Gastroesophageal sphincter (tissue), 4 donors: ENCODE data around the gene FAM9C. TPM values are rescaled to one million over a fixed set of nuclear protein-coding genes. Genes with fewer than 3 reads are reported as not detected.

Source experiments
- ATAC-seq: fragments of 150-250 bp; one replicate; pipeline ENCODE4 v1.9.1; 2016; ENCODE audit warnings: mild to moderate bottlenecking, moderate library complexity
- H3K27ac ChIP-seq, 4 donors: fragments of 200-600 bp; sonication (generic) in 3 of 4; 1 replicate in 3 of 4; 2 replicates in 1 of 4; pipeline ENCODE4 v1.5.1; 2016 to 2019
- H3K27me3 ChIP-seq: fragments of 200-600 bp; sonication (generic); one replicate; pipeline ENCODE4 v1.5.1; 2019
- H3K36me3 ChIP-seq, 2 donors: fragments of 200-600 bp; sonication (generic); one replicate each; pipeline ENCODE4 v1.5.1; 2019; ENCODE audit warnings: control low read depth in 1 of 2
- H3K4me1 ChIP-seq, 3 donors: fragments of 200-600 bp; sonication (generic); 1 replicate in 2 of 3; 2 replicates in 1 of 3; pipeline ENCODE4 v1.5.1; 2016 to 2019; ENCODE audit warnings: control low read depth in 2 of 3
- H3K4me3 ChIP-seq, 2 donors: fragments of 200-600 bp; sonication (generic); one replicate each; pipeline ENCODE4 v1.5.1; 2019; ENCODE audit warnings: mild to moderate bottlenecking in 1 of 2, moderate library complexity in 1 of 2
- H3K9me3 ChIP-seq, 3 donors: fragments of 200-600 bp; sonication (generic); one replicate each; pipeline ENCODE4 v1.5.1; 2017 to 2019; ENCODE audit warnings: control low read depth in 2 of 3
- EP300 ChIP-seq: sonication (generic); formaldehyde crosslinking; IDR thresholded peaks from one replicate; pipeline ENCODE4 v1.6.1; 2017; ENCODE audit warnings: antibody characterized with exemption, mild to moderate bottlenecking
- POLR2A ChIP-seq, 2 donors: fragments of 450-650 bp; IDR thresholded peaks; one replicate each; pipeline ENCODE4 v1.6.1; 2017; ENCODE audit warnings: antibody characterized with exemption in 2 of 2, mild to moderate bottlenecking in 2 of 2, moderate library complexity in 1 of 2
- POLR2AphosphoS5 ChIP-seq: sonication (generic); formaldehyde crosslinking; IDR thresholded peaks from one replicate; pipeline ENCODE4 v1.6.1; 2017; ENCODE audit warnings: antibody characterized with exemption
- WGBS, 2 donors: methylation state at CpG; one replicate each; pipeline ENCODE4 v1.1.5; 2018; ENCODE audit warnings: low coverage in 1 of 2; 5-methylcytosine and 5-hydroxymethylcytosine counted together
- total RNA-seq, 4 donors: library from RNA; depleted of rRNA; stranded (reverse); fragments of >200 nt; gene quantifications; one replicate each; pipeline ENCODE4 v1.1.0, GENCODE V29; 2016
- TF ChIP-seq, protein P1 (sequence below), 4 experiments: fragments of 200-600 bp in 2 of 4; fragments of 450-650 bp in 2 of 4; sonication (generic) in 1 of 4; IDR thresholded peaks; one replicate each; pipeline ENCODE4 v1.5.1; 2017 to 2019; ENCODE audit warnings: antibody characterized with exemption in 4 of 4, mild to moderate bottlenecking in 2 of 4, moderate library complexity in 2 of 4

The FAM9C gene
- total RNA-seq, 4 donors from 2014 or later, result not detected

DNA sequence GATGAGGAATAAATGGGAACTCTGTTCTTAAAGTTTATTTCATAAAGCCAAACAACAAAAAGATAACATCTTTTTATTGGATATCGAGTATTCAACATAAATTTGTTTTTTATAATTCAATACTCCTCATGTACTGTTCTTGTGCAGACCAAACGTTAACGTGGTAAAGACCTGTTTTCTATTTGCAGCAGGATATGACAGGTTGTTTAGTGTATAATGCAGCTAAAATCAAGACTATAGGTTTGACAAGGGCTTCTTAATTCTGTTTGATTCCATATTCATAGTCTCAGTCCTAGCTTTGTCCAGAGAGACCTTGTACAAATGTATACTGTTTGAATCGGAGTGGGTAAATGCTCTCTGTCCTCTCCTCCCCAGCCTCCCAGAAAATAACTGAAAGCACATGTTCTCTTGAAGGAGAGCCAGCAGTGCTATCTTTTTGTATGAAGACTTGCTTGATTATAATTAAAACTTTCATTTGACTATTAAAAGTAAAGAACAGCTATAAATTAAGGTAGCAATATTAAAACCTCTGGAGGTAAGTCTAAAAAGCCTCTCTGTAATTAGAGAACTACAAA is 51.8 kb downstream of the FAM9C start:
- TF ChIP-seq POLR2A (IDR thresholded peaks at IDR 0.05) (no peak), POLR2AphosphoS5 (no peak), EP300 (no peak)
- TF ChIP-seq, protein P1, sequence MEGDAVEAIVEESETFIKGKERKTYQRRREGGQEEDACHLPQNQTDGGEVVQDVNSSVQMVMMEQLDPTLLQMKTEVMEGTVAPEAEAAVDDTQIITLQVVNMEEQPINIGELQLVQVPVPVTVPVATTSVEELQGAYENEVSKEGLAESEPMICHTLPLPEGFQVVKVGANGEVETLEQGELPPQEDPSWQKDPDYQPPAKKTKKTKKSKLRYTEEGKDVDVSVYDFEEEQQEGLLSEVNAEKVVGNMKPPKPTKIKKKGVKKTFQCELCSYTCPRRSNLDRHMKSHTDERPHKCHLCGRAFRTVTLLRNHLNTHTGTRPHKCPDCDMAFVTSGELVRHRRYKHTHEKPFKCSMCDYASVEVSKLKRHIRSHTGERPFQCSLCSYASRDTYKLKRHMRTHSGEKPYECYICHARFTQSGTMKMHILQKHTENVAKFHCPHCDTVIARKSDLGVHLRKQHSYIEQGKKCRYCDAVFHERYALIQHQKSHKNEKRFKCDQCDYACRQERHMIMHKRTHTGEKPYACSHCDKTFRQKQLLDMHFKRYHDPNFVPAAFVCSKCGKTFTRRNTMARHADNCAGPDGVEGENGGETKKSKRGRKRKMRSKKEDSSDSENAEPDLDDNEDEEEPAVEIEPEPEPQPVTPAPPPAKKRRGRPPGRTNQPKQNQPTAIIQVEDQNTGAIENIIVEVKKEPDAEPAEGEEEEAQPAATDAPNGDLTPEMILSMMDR (IDR thresholded peaks at IDR 0.05), result no peak
- Histone ChIP-seq H3K4me1 (peaks cover 0 to 30% (median 0%) of the 10 kb centered on the region in 3 donors), H3K9me3 (no peaks in the 10 kb centered on the region), H3K36me3 (no peaks in the 10 kb centered on the region), H3K4me3 (no peak overlapping the region), H3K27ac (peak overlapping the region in 2 of 4 donors; percentile 18 to 43), H3K27me3 (no peaks in the 10 kb centered on the region)
- no peak for ATAC-seq
- 34 to 45% methylated on average over 3 to 4 of the region's 4 CpGs for WGBS, 2 donors

DNA sequence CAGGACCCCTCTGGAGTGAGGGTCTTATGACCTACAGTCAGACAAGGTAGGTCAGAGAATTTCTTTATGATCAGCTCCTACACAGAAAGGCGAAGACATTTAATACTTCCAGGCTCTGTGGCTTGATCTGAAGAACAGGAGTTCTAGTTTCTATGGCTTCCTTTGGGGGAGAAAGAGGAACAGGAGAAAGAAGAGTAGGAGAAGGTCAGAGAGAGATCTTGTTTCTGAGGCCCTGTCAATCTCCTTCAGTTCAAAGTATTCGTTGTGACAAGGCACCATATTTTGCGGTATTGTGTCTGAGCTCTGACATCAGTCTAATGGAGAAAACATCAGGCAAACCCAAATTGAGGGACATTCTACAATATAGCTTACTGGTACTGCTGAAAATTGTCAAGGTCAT is 52.8 kb downstream of the FAM9C start:
- WGBS, 2 donors, result 100% methylated on average over 1 of the region's 3 CpGs; no CpG with 5 or more reads in 1 of the 2 donors
- Histone ChIP-seq H3K27ac (peak overlapping the region in 1 of 4 donors; percentile 43), H3K4me3 (no peak overlapping the region), H3K36me3 (no peaks in the 10 kb centered on the region), H3K4me1 (peaks cover 0 to 30% (median 0%) of the 10 kb centered on the region in 3 donors), H3K9me3 (no peaks in the 10 kb centered on the region), H3K27me3 (no peaks in the 10 kb centered on the region)
- no peak for ATAC-seq
- TF ChIP-seq, protein P1 (IDR thresholded peaks at IDR 0.05), result no peak
- TF ChIP-seq EP300, result no peak
- no peak for TF ChIP-seq POLR2AphosphoS5
- TF ChIP-seq POLR2A (IDR thresholded peaks at IDR 0.05), result no peak

DNA sequence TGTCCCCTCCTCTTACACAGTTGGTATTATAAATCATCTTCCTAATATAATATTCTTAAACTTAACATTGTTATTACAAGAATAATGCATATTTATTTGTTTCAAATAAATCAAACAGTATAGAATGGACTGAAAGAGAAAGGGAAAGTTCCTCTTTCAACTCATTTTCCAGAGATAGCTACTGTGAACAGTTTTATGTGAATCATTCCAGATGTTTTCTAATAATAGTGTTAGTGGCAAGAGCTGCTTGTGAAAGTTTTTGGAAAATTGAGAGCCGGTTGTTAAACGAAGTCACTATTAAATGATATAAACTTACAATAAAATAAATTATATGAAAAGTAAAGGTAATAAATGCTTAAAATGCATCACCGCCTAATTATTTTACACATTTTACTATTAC is 55.0 kb downstream of the FAM9C start:
- no peak for TF ChIP-seq POLR2A (IDR thresholded peaks at IDR 0.05)
- no peak for ATAC-seq
- Histone ChIP-seq H3K4me1 (peaks cover 0 to 34% (median 0%) of the 10 kb centered on the region in 3 donors), H3K4me3 (no peak overlapping the region), H3K9me3 (no peaks in the 10 kb centered on the region), H3K36me3 (no peaks in the 10 kb centered on the region), H3K27ac (no peak overlapping the region), H3K27me3 (no peaks in the 10 kb centered on the region)
- WGBS, 2 donors, result 33 to 58% methylated on average over 3 of the region's 3 CpGs

DNA sequence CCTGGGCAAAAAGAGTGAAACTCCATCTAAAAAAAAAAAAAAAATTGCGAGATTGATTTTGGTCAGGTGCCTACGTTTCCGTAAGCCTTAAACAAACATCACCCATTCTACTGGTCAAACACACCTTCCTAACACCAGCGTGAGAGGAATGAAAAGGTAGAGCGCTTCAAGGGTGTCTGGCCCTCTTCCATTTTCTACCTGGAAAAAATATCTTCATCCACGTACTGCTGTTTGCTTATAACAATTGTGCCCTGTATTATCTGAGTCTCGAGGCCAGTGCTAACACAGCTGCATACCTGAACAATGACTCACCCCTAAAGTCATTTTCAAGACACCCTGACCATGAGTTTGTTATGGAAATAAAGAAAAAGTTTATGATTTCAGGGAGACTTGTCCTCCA is 55.6 kb downstream of the FAM9C start:
- H3K36me3 ChIP-seq, result no peaks in the 10 kb centered on the region
- H3K9me3 ChIP-seq, result no peaks in the 10 kb centered on the region
- H3K4me1 ChIP-seq, result peaks cover 0 to 35% (median 0%) of the 10 kb centered on the region in 3 donors
- TF ChIP-seq POLR2A (IDR thresholded peaks at IDR 0.05) (no peak), POLR2AphosphoS5 (no peak), EP300 (no peak)
- TF ChIP-seq, protein P1 (IDR thresholded peaks at IDR 0.05), result no peak
- H3K27me3 ChIP-seq, result no peaks in the 10 kb centered on the region
- WGBS, 2 donors, result 51 to 60% methylated on average over 3 to 6 of the region's 7 CpGs
- H3K27ac ChIP-seq, result no peak overlapping the region
- ATAC-seq, result no peak
- H3K4me3 ChIP-seq, result no peak overlapping the region

DNA sequence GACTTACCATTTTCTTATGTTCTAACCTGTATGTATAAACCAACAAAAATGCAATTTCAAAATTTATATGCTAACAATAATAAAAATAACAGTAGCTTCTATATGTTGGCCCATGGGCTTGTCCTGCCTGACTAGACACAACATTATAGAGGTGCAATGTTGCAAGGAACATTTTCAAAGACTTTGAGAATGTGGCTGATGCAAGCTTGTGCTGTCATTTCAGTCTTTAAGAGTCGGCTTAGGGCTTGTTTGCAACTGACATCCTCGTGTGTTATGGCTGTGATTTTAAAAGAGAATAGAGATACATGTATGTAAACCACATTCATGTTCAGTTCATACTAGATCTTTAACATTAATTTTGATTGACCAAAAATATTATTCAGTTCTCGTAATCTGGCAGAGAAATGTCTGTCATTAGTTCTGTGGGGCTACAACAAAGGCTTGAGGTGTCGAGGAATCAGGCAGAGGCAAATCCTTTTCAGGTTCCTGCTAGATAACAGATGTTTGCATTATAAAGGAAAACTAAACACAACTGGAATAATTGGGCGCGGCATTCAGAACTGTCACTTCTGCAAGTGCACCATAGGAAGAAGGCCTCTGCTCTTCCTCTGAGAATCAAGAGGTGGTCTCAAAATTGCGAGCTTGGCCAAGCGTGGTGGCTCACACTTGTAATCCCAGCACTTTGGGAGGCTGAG is 56.4 kb downstream of the FAM9C start:
- WGBS, 2 donors, result 90% methylated on average over 4 to 7 of the region's 8 CpGs
- H3K36me3 ChIP-seq, result no peaks in the 10 kb centered on the region
- H3K27ac ChIP-seq, result no peak overlapping the region
- H3K27me3 ChIP-seq, result no peaks in the 10 kb centered on the region
- no peak for ATAC-seq
- H3K9me3 ChIP-seq, result no peaks in the 10 kb centered on the region
- H3K4me3 ChIP-seq, result no peak overlapping the region
- TF ChIP-seq POLR2A (IDR thresholded peaks at IDR 0.05) (no peak), POLR2AphosphoS5 (no peak), EP300 (no peak)
- TF ChIP-seq, protein P1 (IDR thresholded peaks at IDR 0.05), result no peak
- H3K4me1 ChIP-seq, result peaks cover 0 to 31% (median 0%) of the 10 kb centered on the region in 3 donors
